HEK293 (cell line): ENCODE data around the gene DPYSL5.
A peak's percentile ranks its signal among the peaks of the same experiment; 100 is the strongest.

ENCODE experiments used
- CTCF ChIA-PET: fragments of 350-600 bp; formaldehyde crosslinking; extraction: SDS; loops from one replicate; lab custom pipeline; 2021; ENCODE audit warnings: antibody characterized with exemption; lab: Yijun Ruan, JAX
- POLR2A ChIA-PET: fragments of 300-600 bp; formaldehyde crosslinking; extraction: SDS; loops from one replicate; lab custom pipeline; 2020; ENCODE audit warnings: antibody characterized with exemption, inconsistent platforms; lab: Yijun Ruan, JAX
- H3K27ac ChIP-seq: fragments of 200-500 bp; sonication (Bioruptor generic); 2 replicates; pipeline ENCODE4 v1.5.1; 2014; ENCODE audit warnings: low read depth, low read length, control low read depth, inconsistent platforms; ENCODE audit errors: extremely low read depth
- H3K36me3 ChIP-seq, 2 experiments: fragments of 200-500 bp in 1 of 2; sonication (Bioruptor generic) in 1 of 2; 1 replicate in 1 of 2; 2 replicates in 1 of 2; pipeline ENCODE4 v1.5.1; 2014 to 2017; ENCODE audit warnings: inconsistent platforms in 2 of 2, low read length in 2 of 2; ENCODE audit not compliant: control insufficient read depth in 2 of 2, insufficient read depth in 1 of 2
- H3K4me1 ChIP-seq: fragments of 200-500 bp; sonication (Bioruptor generic); 2 replicates; pipeline ENCODE4 v1.5.1; 2014; ENCODE audit warnings: mild to moderate bottlenecking, low read length, inconsistent platforms; ENCODE audit not compliant: control insufficient read depth, insufficient read depth
- H3K4me3 ChIP-seq: 2 replicates; pipeline ENCODE4 v1.5.1; 2011; ENCODE audit warnings: low read depth, mild to moderate bottlenecking, control low read depth, low read length, moderate library complexity
- H3K9me3 ChIP-seq: fragments of 200-500 bp; sonication (Bioruptor generic); 2 replicates; pipeline ENCODE4 v1.5.1; 2014; ENCODE audit warnings: low read depth, low read length, inconsistent platforms; ENCODE audit not compliant: control insufficient read depth, insufficient read depth
- GLI2 ChIP-seq: fragments of 450-650 bp; formaldehyde crosslinking; IDR thresholded peaks from 2 replicates; pipeline ENCODE4; 2017; ENCODE audit warnings: missing biosample characterization, missing genetic modification characterization, low read depth, borderline replicate concordance
- GLI4 ChIP-seq: fragments of 450-650 bp; formaldehyde crosslinking; IDR thresholded peaks from 2 replicates; pipeline ENCODE4 v1.5.1; 2016; ENCODE audit warnings: missing biosample characterization, missing genetic modification characterization
- GLIS1 ChIP-seq: fragments of 450-650 bp; formaldehyde crosslinking; IDR thresholded peaks from 2 replicates; pipeline ENCODE4 v1.5.1; 2016; ENCODE audit warnings: missing biosample characterization, missing genetic modification characterization
- KLF9 ChIP-seq: fragments of 450-650 bp; formaldehyde crosslinking; IDR thresholded peaks from 2 replicates; pipeline ENCODE4 v1.5.1; 2016; ENCODE audit warnings: missing biosample characterization, missing genetic modification characterization, low read depth
- OSR2 ChIP-seq: fragments of 450-650 bp; formaldehyde crosslinking; IDR thresholded peaks from 2 replicates; pipeline ENCODE4 v1.5.1; 2016; ENCODE audit warnings: missing biosample characterization, missing genetic modification characterization
- PRDM1 ChIP-seq: fragments of 450-650 bp; formaldehyde crosslinking; IDR thresholded peaks from 2 replicates; pipeline ENCODE4; 2016; ENCODE audit warnings: missing biosample characterization, missing genetic modification characterization
- TCF7L2 ChIP-seq: IDR thresholded peaks from 2 replicates; pipeline ENCODE4 v1.6.1; 2011; ENCODE audit warnings: low read depth, mild to moderate bottlenecking, inconsistent platforms, low read length, moderate library complexity, borderline replicate concordance
- YY1 ChIP-seq: fragments of 450-650 bp; formaldehyde crosslinking; IDR thresholded peaks from 2 replicates; pipeline ENCODE4 v1.5.1; 2018; ENCODE audit warnings: missing biosample characterization, missing genetic modification characterization
- ZIC2 ChIP-seq: fragments of 450-650 bp; formaldehyde crosslinking; IDR thresholded peaks from 2 replicates; pipeline ENCODE4 v1.5.1; 2016; ENCODE audit warnings: missing biosample characterization, missing genetic modification characterization
- ZNF174 ChIP-seq: fragments of 450-650 bp; formaldehyde crosslinking; IDR thresholded peaks from 2 replicates; pipeline ENCODE4 v1.5.0; 2017; ENCODE audit warnings: missing biosample characterization, mild to moderate bottlenecking, missing genetic modification characterization
- ZNF274 ChIP-seq, 2 experiments: fragments of 200-500 bp in 1 of 2; fragments of 450-650 bp in 1 of 2; sonication (Bioruptor generic) in 1 of 2; formaldehyde crosslinking in 1 of 2; IDR thresholded peaks; 2 replicates each; pipeline versions ENCODE4 v1.5.1 to v1.6.1; 2014 to 2016; ENCODE audit warnings: borderline replicate concordance in 1 of 2, inconsistent platforms in 1 of 2, low read length in 1 of 2, missing biosample characterization in 1 of 2, missing genetic modification characterization in 1 of 2
- ZNF501 ChIP-seq: fragments of 450-650 bp; formaldehyde crosslinking; IDR thresholded peaks from 2 replicates; pipeline ENCODE4 v1.5.1; 2016; ENCODE audit warnings: missing biosample characterization, missing genetic modification characterization
- ZNF596 ChIP-seq: fragments of 450-650 bp; IDR thresholded peaks from 2 replicates; pipeline ENCODE4 v1.5.0; 2018; ENCODE audit warnings: missing biosample characterization, mild to moderate bottlenecking, missing genetic modification characterization, moderate library complexity
- ZNF664 ChIP-seq: fragments of 450-650 bp; formaldehyde crosslinking; IDR thresholded peaks from 2 replicates; pipeline ENCODE4 v1.5.1; 2016; ENCODE audit warnings: missing biosample characterization, missing genetic modification characterization
- ZNF701 ChIP-seq: fragments of 450-650 bp; formaldehyde crosslinking; IDR thresholded peaks from 2 replicates; pipeline ENCODE4 v1.5.1; 2016; ENCODE audit warnings: missing biosample characterization, missing genetic modification characterization
- TF ChIP-seq, protein P1 (sequence below): fragments of 450-650 bp; formaldehyde crosslinking; IDR thresholded peaks from 2 replicates; pipeline ENCODE4 v1.5.1; 2016; ENCODE audit warnings: missing biosample characterization, missing genetic modification characterization
- TF ChIP-seq, protein P2 (sequence below): fragments of 450-650 bp; formaldehyde crosslinking; IDR thresholded peaks from 2 replicates; pipeline ENCODE4 v1.5.1; 2017; ENCODE audit warnings: missing biosample characterization, missing genetic modification characterization

The DPYSL5 gene

DNA sequence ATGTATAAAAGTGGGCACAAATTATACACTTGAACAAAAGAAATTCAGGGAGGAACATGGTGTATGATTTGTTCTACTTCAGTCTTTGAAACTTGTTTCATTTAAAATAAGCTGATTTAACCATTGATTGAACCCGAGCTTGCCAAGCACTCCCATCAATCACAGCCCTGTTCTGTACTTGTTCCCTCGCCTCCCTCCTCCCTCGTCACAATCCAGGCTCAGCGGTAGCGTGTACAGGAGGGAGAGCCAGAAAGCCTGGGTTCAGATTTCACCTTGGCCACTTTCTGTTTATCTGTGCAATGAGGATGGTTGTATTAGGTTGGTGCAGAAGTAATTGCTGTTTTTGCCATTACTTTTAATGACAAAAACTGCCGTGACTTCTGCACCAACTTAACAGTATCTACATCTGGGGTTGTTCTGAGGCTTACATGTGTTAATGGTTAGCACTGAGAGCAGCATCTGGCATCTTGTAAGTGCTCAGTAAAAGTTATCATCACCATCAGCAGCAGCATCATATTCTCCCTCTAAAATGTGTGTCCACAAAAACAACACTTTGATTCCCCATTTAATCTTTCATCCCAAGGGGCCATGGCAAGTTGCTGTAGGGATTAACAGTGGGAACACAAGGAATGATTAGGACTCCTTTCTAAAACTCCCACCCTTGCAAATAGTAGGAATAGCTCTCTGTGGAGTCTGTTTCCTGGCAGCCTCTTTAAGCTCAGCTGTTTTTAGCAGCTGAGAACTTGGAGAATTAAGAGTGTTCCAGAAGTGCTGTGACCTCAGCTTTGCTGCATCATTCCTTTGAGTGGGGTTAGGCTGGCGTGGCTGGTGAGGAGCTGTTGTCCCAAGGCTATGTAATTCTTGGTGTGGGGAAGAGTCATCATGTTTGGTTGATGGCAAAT lies 4.7 kb downstream of the DPYSL5 start:
- Histone ChIP-seq H3K4me3 (no peak overlapping the region), H3K9me3 (no peaks in the 10 kb centered on the region), H3K27ac (no peak overlapping the region), H3K4me1 (peaks cover 6% of the 10 kb centered on the region), H3K36me3 (peaks cover 0 to 2% of the 10 kb centered on the region in 2 experiments; a peak in 1 of 3 replicates)
- ChIA-PET CTCF (interaction anchor here (0.6 to 9.3 kb wide), 6 partner anchors 69 to 300 kb away, joined by 3 to 100 read pairs (median 3); no protein-coding TSS in a partner anchor), POLR2A (no interaction called here)
- TF ChIP-seq ZNF501 (tag by site-specific recombination): no peak
- peak; percentile 54; the same call in 1 of the 2 replicates for TF ChIP-seq OSR2 (tag by site-specific recombination)
- no peak for TF ChIP-seq GLI2 (tag by site-specific recombination)
- peak; percentile 68; the same call in 1 of the 2 replicates for TF ChIP-seq ZNF664 (tag by site-specific recombination)
- peak; percentile 58; the same call in 1 of the 2 replicates for TF ChIP-seq PRDM1 (tag by site-specific recombination)
- TF ChIP-seq ZNF274 (IDR thresholded peaks at IDR 0.05; ENCODE audit: low read length): no peak
- no peak for TF ChIP-seq ZNF274 (tag by site-specific recombination; IDR thresholded peaks at IDR 0.05; ENCODE audit: borderline replicate concordance)
- TF ChIP-seq YY1 (tag by site-specific recombination): no peak
- peak; percentile 35 for TF ChIP-seq GLIS1 (tag by site-specific recombination)

DNA sequence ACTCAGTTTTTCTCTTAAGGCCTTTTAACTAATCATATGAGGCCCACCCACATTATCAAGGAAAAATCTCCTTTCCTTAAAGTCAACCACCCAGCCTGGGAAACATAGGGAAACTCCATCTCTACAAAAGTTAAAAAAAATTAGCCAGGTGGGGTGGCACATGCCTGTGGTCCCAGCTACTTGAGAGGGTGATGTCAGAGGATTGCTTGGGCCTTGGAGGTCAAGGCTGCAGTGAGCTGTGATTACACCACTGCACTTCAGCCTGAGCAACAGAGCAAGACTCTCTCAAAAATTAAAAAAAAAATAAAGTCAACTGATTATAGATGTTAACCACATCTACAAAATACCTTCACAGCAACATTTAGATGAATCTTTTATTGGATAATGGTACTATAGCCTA lies 5.8 kb downstream of the DPYSL5 start:
- no peak overlapping the region for H3K27ac ChIP-seq
- no peaks in the 10 kb centered on the region for H3K9me3 ChIP-seq
- peaks cover 6% of the 10 kb centered on the region for H3K4me1 ChIP-seq
- no peak overlapping the region for H3K4me3 ChIP-seq
- ChIA-PET CTCF (interaction anchor here (0.8 to 1.3 kb wide), 4 partner anchors 68 to 244 kb away, joined by 3 to 8 read pairs (median 4); no protein-coding TSS in a partner anchor), POLR2A (no interaction called here)
- TF ChIP-seq TCF7L2 (no peak), ZIC2 (tag by site-specific recombination) (no peak), GLI4 (tag by site-specific recombination) (no peak), ZNF174 (tag by site-specific recombination) (no peak), ZNF701 (tag by site-specific recombination) (no peak), KLF9 (no peak)
- TF ChIP-seq, protein P1, sequence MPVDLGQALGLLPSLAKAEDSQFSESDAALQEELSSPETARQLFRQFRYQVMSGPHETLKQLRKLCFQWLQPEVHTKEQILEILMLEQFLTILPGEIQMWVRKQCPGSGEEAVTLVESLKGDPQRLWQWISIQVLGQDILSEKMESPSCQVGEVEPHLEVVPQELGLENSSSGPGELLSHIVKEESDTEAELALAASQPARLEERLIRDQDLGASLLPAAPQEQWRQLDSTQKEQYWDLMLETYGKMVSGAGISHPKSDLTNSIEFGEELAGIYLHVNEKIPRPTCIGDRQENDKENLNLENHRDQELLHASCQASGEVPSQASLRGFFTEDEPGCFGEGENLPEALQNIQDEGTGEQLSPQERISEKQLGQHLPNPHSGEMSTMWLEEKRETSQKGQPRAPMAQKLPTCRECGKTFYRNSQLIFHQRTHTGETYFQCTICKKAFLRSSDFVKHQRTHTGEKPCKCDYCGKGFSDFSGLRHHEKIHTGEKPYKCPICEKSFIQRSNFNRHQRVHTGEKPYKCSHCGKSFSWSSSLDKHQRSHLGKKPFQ (tag by site-specific recombination): no peak
- peaks cover 0 to 2% of the 10 kb centered on the region in 2 experiments; a peak in 1 of 3 replicates for H3K36me3 ChIP-seq

DNA sequence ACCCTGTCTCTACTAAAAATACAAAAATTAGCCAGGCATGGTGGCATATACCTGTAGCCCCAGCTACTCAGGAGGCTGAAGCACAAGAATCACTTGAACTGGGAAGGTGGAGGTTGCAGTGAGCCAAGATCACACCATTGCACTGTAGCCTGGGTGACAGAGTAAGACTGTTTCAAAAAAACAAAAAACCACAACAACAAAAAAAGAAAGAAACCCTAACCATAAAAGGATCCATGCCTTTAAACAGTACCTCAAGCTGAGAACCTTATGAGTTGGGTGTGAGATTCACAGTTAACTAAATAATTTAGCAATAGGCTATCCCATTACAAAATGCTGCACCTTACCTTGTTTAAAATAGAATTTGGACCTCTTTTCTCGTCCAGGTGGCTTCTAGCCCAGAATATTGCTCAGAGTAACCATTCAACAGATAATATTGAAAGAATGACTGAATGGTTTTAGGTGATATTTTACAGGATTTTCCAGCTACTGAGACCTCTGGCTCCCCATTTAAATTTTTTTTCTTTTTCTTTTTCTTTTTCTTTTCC lies 6.4 kb downstream of the DPYSL5 start:
- Histone ChIP-seq H3K9me3 (no peaks in the 10 kb centered on the region), H3K27ac (no peak overlapping the region), H3K36me3 (peaks cover 0 to 2% of the 10 kb centered on the region in 2 experiments; a peak in 1 of 3 replicates), H3K4me1 (peaks cover 6% of the 10 kb centered on the region), H3K4me3 (no peak overlapping the region)
- ChIA-PET POLR2A (no interaction called here), CTCF (interaction anchor here (0.8 to 1.2 kb wide), 3 partner anchors 68 to 244 kb away, joined by 3 to 5 read pairs (median 3); no protein-coding TSS in a partner anchor)
- TF ChIP-seq, protein P2, sequence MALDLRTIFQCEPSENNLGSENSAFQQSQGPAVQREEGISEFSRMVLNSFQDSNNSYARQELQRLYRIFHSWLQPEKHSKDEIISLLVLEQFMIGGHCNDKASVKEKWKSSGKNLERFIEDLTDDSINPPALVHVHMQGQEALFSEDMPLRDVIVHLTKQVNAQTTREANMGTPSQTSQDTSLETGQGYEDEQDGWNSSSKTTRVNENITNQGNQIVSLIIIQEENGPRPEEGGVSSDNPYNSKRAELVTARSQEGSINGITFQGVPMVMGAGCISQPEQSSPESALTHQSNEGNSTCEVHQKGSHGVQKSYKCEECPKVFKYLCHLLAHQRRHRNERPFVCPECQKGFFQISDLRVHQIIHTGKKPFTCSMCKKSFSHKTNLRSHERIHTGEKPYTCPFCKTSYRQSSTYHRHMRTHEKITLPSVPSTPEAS (tag by site-specific recombination): no peak
- no peak for TF ChIP-seq ZNF596 (tag by site-specific recombination)
